Heart left ventricle (tissue), 16 donors: ENCODE measurements around the gene ERICH6B. TPM values are rescaled to one million over a fixed set of nuclear protein-coding genes. Genes with fewer than 3 reads are reported as not detected.

Experiments
- ATAC-seq, 4 donors: fragments of 200-7000 bp; cut with Tn5 transposase; one replicate each; pipeline ENCODE4 v1.9.1; 2020 to 2022; ENCODE audit warnings: moderate library complexity in 4 of 4, mild to moderate bottlenecking in 3 of 4, moderate number of reproducible peaks in 1 of 4
- DNase-seq, 5 donors: peaks; one replicate each; pipeline ENCODE4 v3.0.0-alpha.2; 2020
- H3K27ac ChIP-seq, 12 donors: fragments of 200-600 bp; sonication (generic) in 4 of 12; one replicate each; pipeline versions ENCODE4 v1.5.0 to v1.8.0; 2016 to 2022; ENCODE audit warnings: mild to moderate bottlenecking in 2 of 12
- H3K27me3 ChIP-seq, 9 donors: fragments of 200-600 bp; sonication (generic) in 2 of 9; one replicate each; pipeline versions ENCODE4 v1.5.1 to v1.8.0; 2016 to 2022; ENCODE audit warnings: mild to moderate bottlenecking in 3 of 9
- H3K36me3 ChIP-seq, 9 donors: fragments of 200-600 bp; sonication (generic) in 2 of 9; one replicate each; pipeline versions ENCODE4 v1.5.0 to v1.8.0; 2018 to 2022; ENCODE audit warnings: mild to moderate bottlenecking in 2 of 9
- H3K4me1 ChIP-seq, 12 donors: fragments of 200-600 bp; sonication (generic) in 4 of 12; one replicate each; pipeline versions ENCODE4 v1.5.0 to v1.8.0; 2016 to 2022; ENCODE audit warnings: mild to moderate bottlenecking in 3 of 12
- H3K4me3 ChIP-seq, 12 donors: fragments of 200-600 bp; sonication (generic) in 4 of 12; one replicate each; pipeline versions ENCODE4 v1.5.0 to v1.8.0; 2017 to 2022; ENCODE audit warnings: mild to moderate bottlenecking in 9 of 12, moderate library complexity in 4 of 12
- H3K9me3 ChIP-seq, 12 donors: fragments of 200-600 bp; sonication (generic) in 4 of 12; one replicate each; pipeline versions ENCODE4 v1.5.0 to v1.8.0; 2016 to 2022; ENCODE audit warnings: mild to moderate bottlenecking in 1 of 12
- CTCF ChIP-seq, 12 donors: fragments of 200-600 bp; sonication (generic) in 4 of 12; IDR thresholded peaks; one replicate each; pipeline versions ENCODE4 v1.5.0 to v1.8.0; 2018 to 2022; ENCODE audit warnings: antibody characterized with exemption in 12 of 12, mild to moderate bottlenecking in 5 of 12
- POLR2A ChIP-seq, 2 donors: fragments of 450-650 bp; IDR thresholded peaks; one replicate each; pipeline ENCODE4 v1.6.1; 2017; ENCODE audit warnings: antibody characterized with exemption in 2 of 2, mild to moderate bottlenecking in 2 of 2, moderate library complexity in 2 of 2
- WGBS, 4 donors: extraction: QIAGEN DNeasy Blood & Tissue Kit in 2 of 4; methylation state at CpG; one replicate each; pipeline versions ENCODE4 v1.1.5 to v1.1.7; 2013 to 2018; 5-methylcytosine and 5-hydroxymethylcytosine counted together
- intact Hi-C, 10 donors: fragments of 100-400 bp; cut with DNase I; formaldehyde crosslinking; loops; one replicate each; pipeline versions ENCODE4 v1.11.1 to v1.14.2; 2022
- polyA plus RNA-seq, 2 donors: library from polyadenylated mRNA; stranded (reverse); fragments of 200-250 nt; gene quantifications; one replicate each; pipeline ENCODE4 v1.2.3, GENCODE V29; 2013
- total RNA-seq, 9 donors: library from RNA; depleted of rRNA in 2 of 9; stranded (reverse); fragments of >200 nt in 2 of 9; fragmentation: NEBNext Ultra II Directional in 3 of 9; extraction: Animal tissue kit (Norgen Biotek cat#: 25700) in 3 of 9; gene quantifications; one replicate each; pipeline versions ENCODE4 v1.1.0 to v1.2.4, GENCODE V29; 2016 to 2023
- donor health status: ischemic (EF 13 %, LVEDD 7.1; RV severe dilation, severe dysfunction).
- donor health status: healthy with polysubstance abuse.
- donor health status: DM: no; HTN: yes; CAD: no.
- donor health status: DM: no; HTN: no; CAD: no.
- donor health status: ischemic (EF 25% LVEDD 6.9; RV normal size, moderate dysfunction).
- donor health status: ischemic (EF 25% LVEDD 5.7; RV mildly dilated, moderate dysfunction).
- donor health status: healthy.
- donor health status: DM: yes; HTN: yes; CAD: no.
- donor health status: ischemic (EF 35%, LVEDD 5.7; RV mildly dilated, moderate dysfunction).
- donor health status: nonischemic (EF 11% LVEDD 7.7; RV severe dilation, severe dysfunction).
- donor health status: DM: yes; HTN: yes; CAD: no.
- donor health status: PGD.
- donor health status: ischemic (EF 29% LVEDD 5.4; RV normal size, mild dysfunction).
- donor health status: nonischemic (EF 23%, LVEDD 6.1; RV moderate dilation, normal function).

ERICH6B gene
- total and polyA plus RNA-seq, 11 donors = not detected

- intact Hi-C loops = no loop called here
- DNase-seq = no peak
- H3K36me3 ChIP-seq = no peaks in the 10 kb centered on the region
- H3K4me1 ChIP-seq = no peaks in the 10 kb centered on the region
- WGBS, 4 donors = 65 to 75% (median 68%) methylated on average over 6 of the region's 6 CpGs
- H3K9me3 ChIP-seq = no peaks in the 10 kb centered on the region
- H3K27me3 ChIP-seq = peaks cover 0 to 6% (median 0%) of the 10 kb centered on the region in 9 donors
- H3K4me3 ChIP-seq = no peak overlapping the region
- TF ChIP-seq POLR2A (IDR thresholded peaks at IDR 0.05) (no peak), CTCF (IDR thresholded peaks at IDR 0.05) (no peak)
- no peak for ATAC-seq
- H3K27ac ChIP-seq = no peak overlapping the region
Observed at GRCh38 chr13:45584816-45585215, 30.7 kb downstream of the ERICH6B start.

- DNase-seq (no peak), ATAC-seq (no peak)
- peaks cover 0 to 10% (median 0%) of the 10 kb centered on the region in 9 donors for H3K27me3 ChIP-seq
- no peak overlapping the region for H3K4me3 ChIP-seq
- no peaks in the 10 kb centered on the region for H3K4me1 ChIP-seq
- H3K36me3 ChIP-seq = no peaks in the 10 kb centered on the region
- no peaks in the 10 kb centered on the region for H3K9me3 ChIP-seq
- WGBS, 4 donors = 54 to 73% (median 59%) methylated on average over 3 of the region's 3 CpGs
- no peak overlapping the region for H3K27ac ChIP-seq
- intact Hi-C loops = no loop called here
- TF ChIP-seq POLR2A (IDR thresholded peaks at IDR 0.05) (no peak), CTCF (IDR thresholded peaks at IDR 0.05) (no peak)
Observed at GRCh38 chr13:45582408-45583076, 33.0 kb downstream of the ERICH6B start.

- Histone ChIP-seq H3K4me3 (no peak overlapping the region), H3K4me1 (no peaks in the 10 kb centered on the region), H3K27me3 (peaks cover 0 to 15% (median 2%) of the 10 kb centered on the region in 9 donors), H3K9me3 (no peaks in the 10 kb centered on the region), H3K36me3 (no peaks in the 10 kb centered on the region), H3K27ac (no peak overlapping the region)
- DNase-seq (no peak), ATAC-seq (no peak)
- no peak for TF ChIP-seq CTCF (IDR thresholded peaks at IDR 0.05)
- no peak for TF ChIP-seq POLR2A (IDR thresholded peaks at IDR 0.05)
- intact Hi-C loops = no loop called here
- WGBS, 4 donors = 78 to 88% (median 82%) methylated on average over 4 of the region's 4 CpGs
Observed at GRCh38 chr13:45576466-45576865, 39.1 kb downstream of the ERICH6B start.

GRCh38 chr13:45575830-45576180 is 39.7 kb downstream of the ERICH6B start:
- ATAC-seq = no peak
- H3K27me3 ChIP-seq = peaks cover 0 to 15% (median 2%) of the 10 kb centered on the region in 9 donors
- 58 to 75% (median 69%) methylated on average over 1 of the region's 1 CpG for WGBS, 4 donors

More at GRCh38 chr13:45575830-45576180, 39.7 kb downstream of the ERICH6B start:
- no peak for TF ChIP-seq POLR2A (IDR thresholded peaks at IDR 0.05)
- no peak for TF ChIP-seq CTCF (IDR thresholded peaks at IDR 0.05)
- H3K9me3 ChIP-seq = no peaks in the 10 kb centered on the region
- no peak for DNase-seq
- no peak overlapping the region for H3K27ac ChIP-seq
- intact Hi-C loops = no loop called here
- no peak overlapping the region for H3K4me3 ChIP-seq
- no peaks in the 10 kb centered on the region for H3K36me3 ChIP-seq
- H3K4me1 ChIP-seq = no peaks in the 10 kb centered on the region
